Liver (tissue), 9 donors: ENCODE measurements around the gene PM20D2. TPM values are rescaled to one million over a fixed set of nuclear protein-coding genes. Genes with fewer than 3 reads are reported as not detected.

Source experiments
- DNase-seq: peaks from one replicate; pipeline ENCODE4 v3.0.0-alpha.2; 2017; ENCODE audit warnings: low spot score
- H3K27ac ChIP-seq, 2 donors: one replicate each; pipeline ENCODE4 v1.7.0; 2013; ENCODE audit warnings: inconsistent platforms in 2 of 2, low read length in 2 of 2, control low read depth in 1 of 2, low read depth in 1 of 2, mild to moderate bottlenecking in 1 of 2
- H3K27me3 ChIP-seq, 4 donors: one replicate each; pipeline versions ENCODE4 v1.6.1 to v1.7.0; 2013; ENCODE audit warnings: low read length in 3 of 4, inconsistent platforms in 1 of 4, mild to moderate bottlenecking in 1 of 4, moderate library complexity in 1 of 4; ENCODE audit not compliant: control insufficient read depth in 4 of 4, insufficient read depth in 4 of 4
- H3K36me3 ChIP-seq, 4 donors: one replicate each; pipeline versions ENCODE4 v1.6.1 to v1.7.0; 2013; ENCODE audit warnings: low read length in 3 of 4, mild to moderate bottlenecking in 3 of 4, low read depth in 1 of 4, moderate library complexity in 1 of 4; ENCODE audit not compliant: control insufficient read depth in 4 of 4, insufficient read depth in 3 of 4
- H3K4me1 ChIP-seq, 4 donors: one replicate each; pipeline versions ENCODE4 v1.6.1 to v1.7.0; 2013; ENCODE audit warnings: low read length in 3 of 4, mild to moderate bottlenecking in 3 of 4, moderate library complexity in 1 of 4; ENCODE audit not compliant: control insufficient read depth in 4 of 4, insufficient read depth in 4 of 4
- H3K4me3 ChIP-seq, 3 donors: one replicate each; pipeline versions ENCODE4 v1.6.1 to v1.7.0; 2013; ENCODE audit warnings: low read length in 3 of 3, control low read depth in 1 of 3, low read depth in 1 of 3, mild to moderate bottlenecking in 1 of 3
- H3K9ac ChIP-seq, 2 donors: one replicate each; pipeline ENCODE4 v1.7.0; 2013; ENCODE audit warnings: low read length in 2 of 2, mild to moderate bottlenecking in 2 of 2, moderate library complexity in 2 of 2, control low read depth in 1 of 2, low read depth in 1 of 2
- H3K9me3 ChIP-seq, 4 donors: one replicate each; pipeline versions ENCODE4 v1.6.1 to v1.7.0; 2013; ENCODE audit warnings: low read length in 3 of 4; ENCODE audit not compliant: control insufficient read depth in 4 of 4
- EGR1 ChIP-seq, 2 donors: IDR thresholded peaks; 2 replicates each; pipeline ENCODE4 v1.6.1; 2016 to 2018; ENCODE audit warnings: antibody characterized with exemption in 2 of 2, low read depth in 2 of 2
- FOXA1 ChIP-seq: IDR thresholded peaks from 2 replicates; pipeline ENCODE4 v1.6.1; 2016; ENCODE audit warnings: antibody characterized with exemption
- FOXA2 ChIP-seq: IDR thresholded peaks from 2 replicates; pipeline ENCODE4 v1.6.1; 2016; ENCODE audit warnings: antibody characterized with exemption
- GABPA ChIP-seq, 2 donors: IDR thresholded peaks in 1 of 2; conservative IDR thresholded peaks in 1 of 2; 2 replicates each; pipeline ENCODE4 v1.6.1; 2016; ENCODE audit warnings: antibody characterized with exemption in 2 of 2, mild to moderate bottlenecking in 1 of 2, moderate library complexity in 1 of 2
- HNF4A ChIP-seq, 2 donors: conservative IDR thresholded peaks; 2 replicates each; pipeline ENCODE4 v1.6.1; 2016; ENCODE audit warnings: antibody characterized with exemption in 2 of 2, mild to moderate bottlenecking in 2 of 2
- HNF4G ChIP-seq: IDR thresholded peaks from 2 replicates; pipeline ENCODE4 v1.6.1; 2016; ENCODE audit warnings: antibody characterized with exemption
- JUND ChIP-seq, 2 donors: IDR thresholded peaks; 2 replicates each; pipeline ENCODE4 v1.6.1; 2016; ENCODE audit warnings: antibody characterized with exemption in 2 of 2
- NR2F2 ChIP-seq: IDR thresholded peaks from 2 replicates; pipeline ENCODE4 v1.6.1; 2016; ENCODE audit warnings: antibody characterized with exemption
- RAD21 ChIP-seq, 2 donors: IDR thresholded peaks; 2 replicates each; pipeline ENCODE4 v1.6.1; 2016; ENCODE audit warnings: antibody characterized with exemption in 2 of 2, mild to moderate bottlenecking in 2 of 2
- RXRA ChIP-seq, 2 donors: IDR thresholded peaks; 2 replicates each; pipeline ENCODE4 v1.6.1; 2017 to 2018; ENCODE audit warnings: antibody characterized with exemption in 2 of 2, mild to moderate bottlenecking in 1 of 2
- SP1 ChIP-seq: IDR thresholded peaks from 2 replicates; pipeline ENCODE4 v1.6.1; 2018; ENCODE audit warnings: antibody characterized with exemption, mild to moderate bottlenecking
- TAF1 ChIP-seq: conservative IDR thresholded peaks from 2 replicates; pipeline ENCODE4 v1.6.1; 2016; ENCODE audit warnings: antibody characterized with exemption, mild to moderate bottlenecking
- YY1 ChIP-seq: IDR thresholded peaks from 2 replicates; pipeline ENCODE4 v1.6.1; 2016; ENCODE audit warnings: antibody characterized with exemption, mild to moderate bottlenecking
- WGBS: extraction: QIAGEN DNeasy Blood & Tissue Kit; methylation state at CpG from one replicate; pipeline ENCODE4 v1.1.7; 2013; 5-methylcytosine and 5-hydroxymethylcytosine counted together
- polyA plus RNA-seq, 2 donors: library from polyadenylated mRNA; stranded (reverse) in 1 of 2; unstranded in 1 of 2; fragments of 200-250 nt in 1 of 2; fragments of >200 nt in 1 of 2; fragmentation: Nextera tagmentation in 1 of 2; extraction: Ambion mirVana in 1 of 2; gene quantifications; one replicate each; pipeline versions ENCODE4 v1.2.1 to v1.2.3, GENCODE V29; 2013 to 2015
- total RNA-seq, 2 donors: library from RNA; depleted of rRNA; stranded (reverse); fragments of >200 nt; gene quantifications; one replicate each; pipeline ENCODE4 v1.2.3, GENCODE V29; 2014
- TF ChIP-seq, protein P1 (sequence below): IDR thresholded peaks from 2 replicates; pipeline ENCODE4 v1.6.1; 2016; ENCODE audit warnings: antibody characterized with exemption
- TF ChIP-seq, protein P2 (sequence below): IDR thresholded peaks from 2 replicates; pipeline ENCODE4 v1.6.1; 2016; ENCODE audit warnings: antibody characterized with exemption
- TF ChIP-seq, protein P3 (sequence below): IDR thresholded peaks from 2 replicates; pipeline ENCODE4 v1.6.1; 2016; ENCODE audit warnings: antibody characterized with exemption, mild to moderate bottlenecking
- TF ChIP-seq, protein P4 (sequence below): IDR thresholded peaks from 2 replicates; pipeline ENCODE4 v1.6.1; 2016; ENCODE audit warnings: antibody characterized with exemption
- TF ChIP-seq, protein P5 (sequence below): fragments of 150-350 bp; IDR thresholded peaks from 2 replicates; pipeline ENCODE4 v1.5.1; 2017; ENCODE audit warnings: improper control_type of control experiment, low read depth, low read length; ENCODE audit not compliant: missing input control
- donor health status: healthy.
- donor health status: healthy.
- donor health status: healthy.
- donor health status: healthy.
- donor health status: healthy.

The PM20D2 gene
- total and polyA plus RNA-seq, 4 donors = 1.7 to 12.4 (median 4.5) TPM

DNA sequence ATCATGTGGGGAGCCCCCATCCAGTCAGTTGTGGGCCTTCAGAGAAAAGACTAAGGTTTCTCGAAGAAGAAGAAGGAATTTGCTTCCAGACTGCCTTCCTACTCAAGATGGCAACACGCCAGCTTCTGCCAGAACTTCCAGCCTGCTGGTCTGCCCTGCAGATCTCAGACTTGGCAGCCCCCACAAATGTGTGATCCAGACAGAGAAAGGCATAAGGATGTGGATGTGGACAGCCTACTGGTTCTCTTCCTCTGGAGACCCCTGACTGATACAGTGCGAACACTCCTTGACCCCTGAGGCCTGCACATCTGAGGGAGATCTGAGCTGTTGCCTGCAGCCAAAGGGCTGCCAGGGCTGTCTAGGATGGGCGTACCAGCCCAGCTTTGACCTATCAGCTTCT lies 62.7 kb downstream of the PM20D2 start:
- TF ChIP-seq HNF4G = no peak
- TF ChIP-seq, protein P1, sequence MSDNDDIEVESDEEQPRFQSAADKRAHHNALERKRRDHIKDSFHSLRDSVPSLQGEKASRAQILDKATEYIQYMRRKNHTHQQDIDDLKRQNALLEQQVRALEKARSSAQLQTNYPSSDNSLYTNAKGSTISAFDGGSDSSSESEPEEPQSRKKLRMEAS = no peak
- TF ChIP-seq YY1 = no peak
- TF ChIP-seq RAD21 (IDR thresholded peaks at IDR 0.05) = no peak
- no peak for TF ChIP-seq FOXA1
- TF ChIP-seq, protein P2, sequence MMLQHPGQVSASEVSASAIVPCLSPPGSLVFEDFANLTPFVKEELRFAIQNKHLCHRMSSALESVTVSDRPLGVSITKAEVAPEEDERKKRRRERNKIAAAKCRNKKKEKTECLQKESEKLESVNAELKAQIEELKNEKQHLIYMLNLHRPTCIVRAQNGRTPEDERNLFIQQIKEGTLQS = no peak
- TF ChIP-seq FOXA2 = no peak
- TF ChIP-seq JUND (IDR thresholded peaks at IDR 0.05) = no peak
- no peak for TF ChIP-seq TAF1
- TF ChIP-seq GABPA (IDR thresholded peaks at IDR 0.05 in 1 of 2, conservative IDR thresholded peaks at IDR 0.05 in 1 of 2) = no peak
- TF ChIP-seq EGR1 (IDR thresholded peaks at IDR 0.05; ENCODE audit: low read depth in 2 of 2) = no peak
- TF ChIP-seq HNF4A (conservative IDR thresholded peaks at IDR 0.05) = no peak
- TF ChIP-seq, protein P3, sequence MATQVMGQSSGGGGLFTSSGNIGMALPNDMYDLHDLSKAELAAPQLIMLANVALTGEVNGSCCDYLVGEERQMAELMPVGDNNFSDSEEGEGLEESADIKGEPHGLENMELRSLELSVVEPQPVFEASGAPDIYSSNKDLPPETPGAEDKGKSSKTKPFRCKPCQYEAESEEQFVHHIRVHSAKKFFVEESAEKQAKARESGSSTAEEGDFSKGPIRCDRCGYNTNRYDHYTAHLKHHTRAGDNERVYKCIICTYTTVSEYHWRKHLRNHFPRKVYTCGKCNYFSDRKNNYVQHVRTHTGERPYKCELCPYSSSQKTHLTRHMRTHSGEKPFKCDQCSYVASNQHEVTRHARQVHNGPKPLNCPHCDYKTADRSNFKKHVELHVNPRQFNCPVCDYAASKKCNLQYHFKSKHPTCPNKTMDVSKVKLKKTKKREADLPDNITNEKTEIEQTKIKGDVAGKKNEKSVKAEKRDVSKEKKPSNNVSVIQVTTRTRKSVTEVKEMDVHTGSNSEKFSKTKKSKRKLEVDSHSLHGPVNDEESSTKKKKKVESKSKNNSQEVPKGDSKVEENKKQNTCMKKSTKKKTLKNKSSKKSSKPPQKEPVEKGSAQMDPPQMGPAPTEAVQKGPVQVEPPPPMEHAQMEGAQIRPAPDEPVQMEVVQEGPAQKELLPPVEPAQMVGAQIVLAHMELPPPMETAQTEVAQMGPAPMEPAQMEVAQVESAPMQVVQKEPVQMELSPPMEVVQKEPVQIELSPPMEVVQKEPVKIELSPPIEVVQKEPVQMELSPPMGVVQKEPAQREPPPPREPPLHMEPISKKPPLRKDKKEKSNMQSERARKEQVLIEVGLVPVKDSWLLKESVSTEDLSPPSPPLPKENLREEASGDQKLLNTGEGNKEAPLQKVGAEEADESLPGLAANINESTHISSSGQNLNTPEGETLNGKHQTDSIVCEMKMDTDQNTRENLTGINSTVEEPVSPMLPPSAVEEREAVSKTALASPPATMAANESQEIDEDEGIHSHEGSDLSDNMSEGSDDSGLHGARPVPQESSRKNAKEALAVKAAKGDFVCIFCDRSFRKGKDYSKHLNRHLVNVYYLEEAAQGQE = no peak
- TF ChIP-seq SP1 = no peak
- TF ChIP-seq, protein P4, sequence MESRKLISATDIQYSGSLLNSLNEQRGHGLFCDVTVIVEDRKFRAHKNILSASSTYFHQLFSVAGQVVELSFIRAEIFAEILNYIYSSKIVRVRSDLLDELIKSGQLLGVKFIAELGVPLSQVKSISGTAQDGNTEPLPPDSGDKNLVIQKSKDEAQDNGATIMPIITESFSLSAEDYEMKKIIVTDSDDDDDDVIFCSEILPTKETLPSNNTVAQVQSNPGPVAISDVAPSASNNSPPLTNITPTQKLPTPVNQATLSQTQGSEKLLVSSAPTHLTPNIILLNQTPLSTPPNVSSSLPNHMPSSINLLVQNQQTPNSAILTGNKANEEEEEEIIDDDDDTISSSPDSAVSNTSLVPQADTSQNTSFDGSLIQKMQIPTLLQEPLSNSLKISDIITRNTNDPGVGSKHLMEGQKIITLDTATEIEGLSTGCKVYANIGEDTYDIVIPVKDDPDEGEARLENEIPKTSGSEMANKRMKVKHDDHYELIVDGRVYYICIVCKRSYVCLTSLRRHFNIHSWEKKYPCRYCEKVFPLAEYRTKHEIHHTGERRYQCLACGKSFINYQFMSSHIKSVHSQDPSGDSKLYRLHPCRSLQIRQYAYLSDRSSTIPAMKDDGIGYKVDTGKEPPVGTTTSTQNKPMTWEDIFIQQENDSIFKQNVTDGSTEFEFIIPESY = no peak
- TF ChIP-seq RXRA (IDR thresholded peaks at IDR 0.05) = no peak
- no peak for TF ChIP-seq NR2F2

DNA sequence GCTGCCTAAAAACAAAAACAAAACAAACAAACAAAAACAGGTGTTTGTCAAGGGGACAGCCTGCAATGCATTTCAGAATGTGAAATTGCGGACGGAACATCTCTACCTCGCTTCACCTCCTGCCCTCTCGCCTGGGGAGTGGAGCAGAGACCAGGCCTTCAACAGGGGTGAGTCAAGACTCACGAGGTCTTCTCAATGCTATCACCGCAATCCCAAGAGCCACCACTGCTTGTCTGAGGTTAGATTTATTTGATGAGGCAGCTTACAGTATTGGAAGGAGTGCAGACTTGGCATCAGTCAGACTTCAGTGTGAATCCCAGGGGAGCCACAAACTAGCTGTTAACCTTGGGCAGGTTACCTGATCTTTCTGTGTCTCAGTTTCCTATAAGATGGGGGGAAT lies 63.6 kb downstream of the PM20D2 start:
- Histone ChIP-seq H3K4me1 (no peaks in the 10 kb centered on the region), H3K27ac (no peak overlapping the region), H3K4me3 (no peak overlapping the region), H3K9me3 (no peaks in the 10 kb centered on the region), H3K36me3 (no peaks in the 10 kb centered on the region), H3K27me3 (no peaks in the 10 kb centered on the region), H3K9ac (no peak overlapping the region)
- WGBS = 96% methylated on average over 6 of the region's 6 CpGs
- no peak for DNase-seq
- TF ChIP-seq, protein P3 = no peak
- TF ChIP-seq GABPA (IDR thresholded peaks at IDR 0.05 in 1 of 2, conservative IDR thresholded peaks at IDR 0.05 in 1 of 2) (no peak), JUND (IDR thresholded peaks at IDR 0.05) (no peak), NR2F2 (no peak), RAD21 (IDR thresholded peaks at IDR 0.05) (no peak), FOXA1 (no peak), HNF4G (no peak), HNF4A (conservative IDR thresholded peaks at IDR 0.05) (no peak), SP1 (no peak), EGR1 (IDR thresholded peaks at IDR 0.05; ENCODE audit: low read depth in 2 of 2) (no peak), FOXA2 (no peak), RXRA (IDR thresholded peaks at IDR 0.05) (no peak)
- TF ChIP-seq, protein P5, sequence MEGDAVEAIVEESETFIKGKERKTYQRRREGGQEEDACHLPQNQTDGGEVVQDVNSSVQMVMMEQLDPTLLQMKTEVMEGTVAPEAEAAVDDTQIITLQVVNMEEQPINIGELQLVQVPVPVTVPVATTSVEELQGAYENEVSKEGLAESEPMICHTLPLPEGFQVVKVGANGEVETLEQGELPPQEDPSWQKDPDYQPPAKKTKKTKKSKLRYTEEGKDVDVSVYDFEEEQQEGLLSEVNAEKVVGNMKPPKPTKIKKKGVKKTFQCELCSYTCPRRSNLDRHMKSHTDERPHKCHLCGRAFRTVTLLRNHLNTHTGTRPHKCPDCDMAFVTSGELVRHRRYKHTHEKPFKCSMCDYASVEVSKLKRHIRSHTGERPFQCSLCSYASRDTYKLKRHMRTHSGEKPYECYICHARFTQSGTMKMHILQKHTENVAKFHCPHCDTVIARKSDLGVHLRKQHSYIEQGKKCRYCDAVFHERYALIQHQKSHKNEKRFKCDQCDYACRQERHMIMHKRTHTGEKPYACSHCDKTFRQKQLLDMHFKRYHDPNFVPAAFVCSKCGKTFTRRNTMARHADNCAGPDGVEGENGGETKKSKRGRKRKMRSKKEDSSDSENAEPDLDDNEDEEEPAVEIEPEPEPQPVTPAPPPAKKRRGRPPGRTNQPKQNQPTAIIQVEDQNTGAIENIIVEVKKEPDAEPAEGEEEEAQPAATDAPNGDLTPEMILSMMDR = no peak
- TF ChIP-seq, protein P1 = no peak
- TF ChIP-seq, protein P4 = no peak

More for the DNA sequence above, 62.7 kb downstream of the PM20D2 start:
- H3K4me3 ChIP-seq = no peak overlapping the region
- no peak overlapping the region for H3K27ac ChIP-seq
- no peaks in the 10 kb centered on the region for H3K9me3 ChIP-seq
- H3K9ac ChIP-seq = no peak overlapping the region
- H3K4me1 ChIP-seq = no peaks in the 10 kb centered on the region
- WGBS = 68% methylated on average over 4 of the region's 4 CpGs
- DNase-seq = no peak
- H3K27me3 ChIP-seq = no peaks in the 10 kb centered on the region
- no peaks in the 10 kb centered on the region for H3K36me3 ChIP-seq
